OCI-M1 (cell line): Measurements from ENCODE around the gene LRRC7.
A peak's percentile ranks its signal among the peaks of the same experiment; 100 is the strongest.
"Not testable (repeated sequence)": the region's sequence is repeated elsewhere in the genome, so short reads cannot be mapped to it uniquely, and the experiment has no call there.

Experiments
- DNase-seq: peaks from one replicate; lab custom pipeline; 2025; lab: John Stamatoyannopoulos, UW

The LRRC7 gene

GRCh38 chr1:69697340-69697739 is 129.6 kb downstream of the LRRC7 start:
- peak; percentile 33 for DNase-seq

DNA sequence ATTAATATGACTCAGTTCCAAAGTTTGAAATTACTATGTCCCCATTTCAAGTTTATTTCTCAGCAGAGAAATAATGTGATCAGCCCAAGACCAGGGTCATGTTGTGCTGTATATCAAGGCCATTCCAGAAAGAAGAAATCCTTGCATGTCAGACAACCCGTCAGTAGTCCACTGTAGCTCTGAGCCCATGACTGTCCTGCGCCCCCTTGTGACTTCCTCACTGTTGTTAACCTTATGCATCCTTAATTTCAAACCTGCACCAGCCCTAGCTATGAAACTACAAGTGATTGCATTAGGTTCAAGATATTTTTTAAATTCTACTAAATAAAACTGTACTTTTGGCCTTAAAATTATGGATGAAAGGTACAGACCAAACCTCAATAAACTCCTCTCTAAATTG is 133.0 kb downstream of the LRRC7 start:
- DNase-seq, result peak; percentile 70

DNA sequence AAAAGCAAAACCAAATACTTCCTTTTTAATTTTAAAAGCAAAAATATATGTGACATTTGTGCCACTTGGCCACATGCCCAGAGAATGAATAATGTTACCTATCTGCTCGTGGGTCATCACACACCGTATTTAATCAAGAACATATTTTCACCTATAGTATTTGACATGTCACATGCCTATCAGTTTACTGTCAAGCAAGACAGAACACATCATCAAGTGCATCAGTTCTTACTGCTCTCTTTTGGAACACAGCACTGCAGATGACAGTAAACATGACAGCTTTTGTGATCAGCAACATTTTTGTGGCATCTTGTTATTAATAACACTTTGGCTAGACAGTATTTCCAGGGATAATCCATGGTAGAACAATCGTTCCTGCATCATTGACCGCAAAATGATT is 134.4 kb downstream of the LRRC7 start:
- DNase-seq, result no peak

GRCh38 chr1:69706473-69706872 is 138.8 kb downstream of the LRRC7 start:
- no peak for DNase-seq

DNA sequence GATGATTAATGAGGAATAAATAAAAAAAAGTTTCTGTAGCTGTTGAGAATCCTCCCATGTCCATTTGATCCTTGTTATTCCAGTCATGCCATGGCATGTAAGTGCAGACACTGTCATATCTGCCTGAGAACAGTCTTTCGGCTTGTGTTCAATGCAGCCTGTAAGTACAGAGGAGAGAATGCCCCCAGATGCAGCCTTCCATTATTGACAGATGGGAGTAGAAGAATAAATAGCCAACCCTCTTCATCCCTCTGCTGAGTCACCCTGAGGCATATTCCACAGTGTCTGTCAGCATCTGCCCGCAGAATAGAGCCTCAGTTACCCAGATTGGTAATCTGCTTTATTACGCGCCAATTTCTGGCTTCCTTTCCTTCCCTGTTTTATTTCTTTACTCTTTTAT is 139.4 kb downstream of the LRRC7 start:
- no peak for DNase-seq

GRCh38 chr1:69710484-69711189 is 142.9 kb downstream of the LRRC7 start:
- peak; percentile 35 for DNase-seq

GRCh38 chr1:69711190-69711930 is 143.6 kb downstream of the LRRC7 start:
- DNase-seq, result no peak

- DNase-seq, result not testable (repeated sequence)
Observed at GRCh38 chr1:69717834-69718233, 150.1 kb downstream of the LRRC7 start.

GRCh38 chr1:69728206-69728605 is 160.5 kb downstream of the LRRC7 start:
- DNase-seq, result no peak

DNA sequence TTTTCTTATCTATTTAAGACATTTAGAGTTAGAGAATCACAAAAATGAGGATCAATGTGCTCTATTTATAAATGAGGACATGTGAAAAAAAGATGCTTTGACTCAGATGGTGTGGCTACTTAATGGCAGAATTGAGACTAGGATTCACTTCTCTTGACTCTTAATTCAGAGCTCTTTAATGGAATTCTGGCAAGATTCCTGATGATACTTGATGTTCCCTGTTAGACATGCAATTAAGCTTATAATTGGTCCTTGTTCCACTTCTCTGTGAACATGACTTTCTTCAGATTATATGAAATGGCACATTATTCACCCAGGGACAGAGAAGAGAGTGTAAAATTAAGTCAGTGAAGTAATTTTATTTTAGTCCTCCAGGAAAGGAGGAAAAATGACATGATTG is 165.3 kb downstream of the LRRC7 start:
- no peak for DNase-seq

GRCh38 chr1:69737527-69738185 is 169.9 kb downstream of the LRRC7 start:
- DNase-seq, result peak; percentile 88

DNA sequence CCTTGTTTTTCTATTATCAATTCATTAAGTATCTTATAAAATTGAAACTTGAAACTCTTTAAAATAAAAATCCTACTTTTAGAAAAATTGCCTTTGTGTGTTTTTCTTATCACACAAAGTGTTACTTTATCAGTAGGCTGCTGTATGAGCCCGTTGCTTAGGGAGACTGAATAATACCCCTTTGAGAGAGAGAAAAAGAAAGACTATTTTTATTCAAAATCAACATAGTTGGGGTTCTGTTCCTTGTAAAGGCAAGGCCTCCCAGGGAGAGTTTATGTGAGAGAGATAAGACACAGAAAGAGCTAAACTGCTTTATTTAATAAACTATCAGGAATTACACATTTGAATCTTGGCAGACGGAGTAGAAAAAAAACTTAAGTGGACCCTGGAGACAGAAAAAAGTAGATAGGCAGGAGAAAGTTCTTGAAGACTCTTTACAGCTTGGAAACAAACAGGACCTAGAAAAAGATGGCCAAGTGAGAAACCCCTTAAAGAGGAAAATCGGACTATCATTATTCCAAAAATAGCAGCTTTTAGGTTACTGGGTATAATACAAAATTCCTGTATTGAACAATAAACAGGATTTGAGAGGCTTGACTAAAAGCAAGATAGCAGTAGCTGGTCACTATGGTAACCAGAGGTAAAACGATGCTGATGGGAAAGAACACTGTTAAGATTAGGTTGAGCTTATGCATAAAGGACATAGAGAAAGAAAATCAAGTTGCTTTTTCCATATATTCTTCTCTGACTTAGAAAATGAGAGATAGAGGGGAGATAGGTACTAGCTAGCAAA is 170.9 kb downstream of the LRRC7 start:
- no peak for DNase-seq

- no peak for DNase-seq
Observed at GRCh38 chr1:69739251-69739605, 171.5 kb downstream of the LRRC7 start.

- no peak for DNase-seq
Observed at GRCh38 chr1:69743146-69743545, 175.4 kb downstream of the LRRC7 start.

- DNase-seq, result no peak
Observed at GRCh38 chr1:69744381-69744780, 176.7 kb downstream of the LRRC7 start.

- no peak for DNase-seq
Observed at GRCh38 chr1:69747207-69747606, 179.5 kb downstream of the LRRC7 start.

DNA sequence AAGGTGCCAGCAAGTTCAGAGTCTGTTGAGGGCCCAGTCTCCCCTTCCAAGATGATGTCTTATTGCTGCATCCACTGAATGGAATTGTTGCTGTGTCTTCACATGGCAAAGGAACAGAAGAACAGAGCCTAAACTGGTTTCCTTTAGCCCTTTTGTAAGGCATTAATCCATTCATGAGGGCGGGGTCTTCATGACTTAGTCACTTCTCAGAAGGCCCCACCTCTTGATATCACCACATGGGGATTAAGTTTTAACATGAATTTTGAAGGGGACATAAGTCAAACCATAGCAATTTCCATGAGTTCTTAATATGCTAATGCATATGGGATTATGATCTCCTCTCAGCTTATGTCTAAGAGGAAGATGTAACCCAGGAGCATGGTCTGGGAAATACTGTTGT is 182.9 kb downstream of the LRRC7 start:
- DNase-seq, result no peak

DNA sequence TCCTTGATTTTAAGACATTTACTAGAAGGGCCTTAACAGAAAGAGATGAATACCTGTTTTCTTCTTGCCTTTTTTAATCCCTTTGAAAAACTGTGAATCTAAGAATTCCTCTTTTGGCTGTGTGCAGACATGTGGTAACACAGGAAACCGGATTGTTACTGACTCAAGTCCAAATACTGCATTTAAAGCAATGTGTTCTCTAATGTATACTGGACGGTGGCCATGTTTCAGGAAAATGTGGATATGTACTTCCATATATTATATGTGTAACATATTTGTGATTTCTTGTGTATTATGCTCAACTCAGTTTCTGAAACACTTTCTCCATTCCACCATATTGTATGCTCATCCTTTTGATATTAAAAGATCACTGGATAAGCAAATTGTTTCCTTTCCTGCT is 185.1 kb downstream of the LRRC7 start:
- no peak for DNase-seq

DNA sequence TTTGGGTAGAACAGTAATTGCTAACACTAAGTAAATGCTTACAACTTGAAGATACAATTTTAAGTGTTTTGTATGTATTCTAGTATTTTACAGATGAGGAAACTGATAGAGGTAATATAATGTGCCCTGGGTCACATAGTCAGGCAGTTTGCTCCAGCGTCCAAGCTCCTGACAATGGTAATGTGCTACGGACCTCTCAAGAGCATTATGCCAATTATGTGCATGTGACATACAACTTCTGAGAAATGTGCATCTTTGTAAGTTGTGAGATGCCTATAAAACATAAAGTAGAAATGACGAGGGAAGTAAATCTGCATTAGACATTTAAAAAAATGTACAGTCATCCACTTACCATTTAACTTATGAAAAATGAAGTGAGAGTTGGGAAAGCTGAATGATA is 186.8 kb downstream of the LRRC7 start:
- no peak for DNase-seq

DNA sequence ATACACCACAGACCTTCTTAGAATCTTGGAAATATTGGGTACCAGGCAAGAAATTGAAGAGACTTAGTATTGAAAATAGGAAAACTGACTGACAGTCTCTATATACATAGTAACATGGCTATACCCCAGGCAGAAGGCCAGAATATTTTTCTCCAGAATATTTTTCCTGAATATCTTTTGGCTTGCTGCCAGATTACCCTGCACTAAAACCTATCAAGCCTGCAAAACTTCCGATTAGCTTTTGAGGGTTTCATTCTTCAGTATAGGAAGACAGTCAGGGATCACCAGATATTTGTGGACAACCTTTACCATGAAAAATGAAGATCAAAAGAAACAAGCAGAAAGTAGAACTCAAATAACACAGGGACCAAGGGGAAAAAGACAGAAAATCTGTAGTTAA is 187.9 kb downstream of the LRRC7 start:
- no peak for DNase-seq

GRCh38 chr1:69765951-69766350 is 198.2 kb downstream of the LRRC7 start:
- DNase-seq, result no peak

GRCh38 chr1:69766431-69767180 is 198.9 kb downstream of the LRRC7 start:
- no peak for DNase-seq
